ENCODE measurements around the gene ADARB2. TPM values are rescaled to one million over a fixed set of nuclear protein-coding genes. Genes with fewer than 3 reads are reported as not detected.

Gene ADARB2
- total and polyA plus RNA-seq, 4 experiments from 2014 or later: 13.5 to 14.1 TPM; not detected in 2

GRCh38 chr10:1596482-1597099 lies 140.7 kb downstream of the ADARB2 start:
- Mint-ChIP-seq H3K4me1 (no peaks in the 10 kb centered on the region), H3K27ac (no peak overlapping the region), H3K9me3 (peaks cover 0 to 4% (median 0%) of the 10 kb centered on the region in 8 donors), H3K36me3 (no peaks in the 10 kb centered on the region), H3K4me3 (no peak overlapping the region), H3K27me3 (peaks cover 1 to 8% of the 10 kb centered on the region in 2 donors)
- ChIA-PET CTCF (ENCODE audit: partially characterized antibody) (no interaction called here), POLR2A (ENCODE audit: partially characterized antibody) (no interaction called here)
- Histone ChIP-seq H3K36me3 (ENCODE audit: insufficient read depth, low read length) (no peaks in the 10 kb centered on the region), H3K27me3 (ENCODE audit: insufficient read depth, low read length) (no peaks in the 10 kb centered on the region), H3K4me3 (ENCODE audit: low read length in 2 of 2) (no peak overlapping the region), H3K9me3 (ENCODE audit: control insufficient read depth in 1 of 2, low read length in 2 of 2) (no peaks in the 10 kb centered on the region), H3K4me1 (ENCODE audit: insufficient read depth, low read length) (no peaks in the 10 kb centered on the region), H3K27ac (ENCODE audit: low read depth, low read length) (no peak overlapping the region)
- DNase-seq: no peak
- intact Hi-C loops (cut with micrococcal nuclease): no loop called here

GRCh38 chr10:1595726-1596125 lies 141.6 kb downstream of the ADARB2 start:
- Histone ChIP-seq H3K36me3 (ENCODE audit: insufficient read depth, low read length) (no peaks in the 10 kb centered on the region), H3K4me1 (ENCODE audit: insufficient read depth, low read length) (no peaks in the 10 kb centered on the region), H3K4me3 (ENCODE audit: low read length in 2 of 2) (no peak overlapping the region), H3K27ac (ENCODE audit: low read depth, low read length) (no peak overlapping the region), H3K9me3 (ENCODE audit: control insufficient read depth in 1 of 2, low read length in 2 of 2) (no peaks in the 10 kb centered on the region), H3K27me3 (ENCODE audit: insufficient read depth, low read length) (no peaks in the 10 kb centered on the region)
- no peak overlapping the region for H3K27ac Mint-ChIP-seq
- no peak for DNase-seq
- H3K36me3 Mint-ChIP-seq: no peaks in the 10 kb centered on the region
- peaks cover 0 to 4% (median 0%) of the 10 kb centered on the region in 8 donors for H3K9me3 Mint-ChIP-seq
- ChIA-PET CTCF (ENCODE audit: partially characterized antibody) (no interaction called here), POLR2A (ENCODE audit: partially characterized antibody) (no interaction called here)
- intact Hi-C loops (cut with micrococcal nuclease): no loop called here
- H3K27me3 Mint-ChIP-seq: peaks cover 1 to 8% of the 10 kb centered on the region in 2 donors
- no peak overlapping the region for H3K4me3 Mint-ChIP-seq
- no peaks in the 10 kb centered on the region for H3K4me1 Mint-ChIP-seq

- Histone ChIP-seq H3K27me3 (ENCODE audit: insufficient read depth, low read length) (no peaks in the 10 kb centered on the region), H3K9me3 (ENCODE audit: control insufficient read depth in 1 of 2, low read length in 2 of 2) (no peaks in the 10 kb centered on the region), H3K4me3 (ENCODE audit: low read length in 2 of 2) (no peak overlapping the region), H3K4me1 (ENCODE audit: insufficient read depth, low read length) (no peaks in the 10 kb centered on the region), H3K36me3 (ENCODE audit: insufficient read depth, low read length) (no peaks in the 10 kb centered on the region), H3K27ac (ENCODE audit: low read depth, low read length) (no peak overlapping the region)
- no peak overlapping the region for H3K4me3 Mint-ChIP-seq
- H3K4me1 Mint-ChIP-seq: no peaks in the 10 kb centered on the region
- H3K27ac Mint-ChIP-seq: no peak overlapping the region
- no peak for DNase-seq
- POLR2A ChIA-PET (ENCODE audit: partially characterized antibody): no interaction called here
- intact Hi-C loops (cut with micrococcal nuclease): no loop called here
- CTCF ChIA-PET (ENCODE audit: partially characterized antibody): no interaction called here
- H3K9me3 Mint-ChIP-seq: peaks cover 0 to 4% (median 0%) of the 10 kb centered on the region in 8 donors
- H3K27me3 Mint-ChIP-seq: peaks cover 1 to 8% of the 10 kb centered on the region in 2 donors
- H3K36me3 Mint-ChIP-seq: no peaks in the 10 kb centered on the region
These were observed 142.1 kb downstream of the ADARB2 start for GRCh38 chr10:1595242-1595600.

- Histone ChIP-seq H3K36me3 (ENCODE audit: insufficient read depth, low read length) (no peaks in the 10 kb centered on the region), H3K9me3 (ENCODE audit: control insufficient read depth in 1 of 2, low read length in 2 of 2) (no peaks in the 10 kb centered on the region), H3K4me1 (ENCODE audit: insufficient read depth, low read length) (no peaks in the 10 kb centered on the region), H3K27me3 (ENCODE audit: insufficient read depth, low read length) (no peaks in the 10 kb centered on the region), H3K27ac (ENCODE audit: low read depth, low read length) (no peak overlapping the region), H3K4me3 (ENCODE audit: low read length in 2 of 2) (no peak overlapping the region)
- DNase-seq: no peak
- H3K36me3 Mint-ChIP-seq: no peaks in the 10 kb centered on the region
- H3K27me3 Mint-ChIP-seq: peaks cover 1 to 8% of the 10 kb centered on the region in 2 donors
- H3K4me3 Mint-ChIP-seq: no peak overlapping the region
- intact Hi-C loops (cut with micrococcal nuclease): no loop called here
- no peaks in the 10 kb centered on the region for H3K4me1 Mint-ChIP-seq
- ChIA-PET POLR2A (ENCODE audit: partially characterized antibody) (no interaction called here), CTCF (ENCODE audit: partially characterized antibody) (no interaction called here)
- no peak overlapping the region for H3K27ac Mint-ChIP-seq
- peaks cover 0 to 4% (median 0%) of the 10 kb centered on the region in 8 donors for H3K9me3 Mint-ChIP-seq
These were observed 142.7 kb downstream of the ADARB2 start for GRCh38 chr10:1594372-1595241.

GRCh38 chr10:1591742-1592141 lies 145.6 kb downstream of the ADARB2 start:
- no peak for DNase-seq
- ChIA-PET POLR2A (ENCODE audit: partially characterized antibody) (no interaction called here), CTCF (ENCODE audit: partially characterized antibody) (no interaction called here)
- H3K9me3 ChIP-seq (ENCODE audit: control insufficient read depth in 1 of 2, low read length in 2 of 2): no peaks in the 10 kb centered on the region
- Mint-ChIP-seq H3K27ac (no peak overlapping the region), H3K36me3 (no peaks in the 10 kb centered on the region), H3K27me3 (peaks cover 0 to 6% of the 10 kb centered on the region in 2 donors), H3K4me1 (no peaks in the 10 kb centered on the region), H3K9me3 (peaks cover 0 to 12% (median 4%) of the 10 kb centered on the region in 8 donors), H3K4me3 (no peak overlapping the region)
- no peaks in the 10 kb centered on the region for H3K4me1 ChIP-seq (ENCODE audit: insufficient read depth, low read length)
- H3K27ac ChIP-seq (ENCODE audit: low read depth, low read length): no peak overlapping the region
- H3K4me3 ChIP-seq (ENCODE audit: low read length in 2 of 2): no peak overlapping the region
- no peaks in the 10 kb centered on the region for H3K27me3 ChIP-seq (ENCODE audit: insufficient read depth, low read length)
- intact Hi-C loops (cut with micrococcal nuclease): no loop called here
- no peaks in the 10 kb centered on the region for H3K36me3 ChIP-seq (ENCODE audit: insufficient read depth, low read length)

- Histone ChIP-seq H3K27me3 (ENCODE audit: insufficient read depth, low read length) (no peaks in the 10 kb centered on the region), H3K4me3 (ENCODE audit: low read length in 2 of 2) (no peak overlapping the region), H3K9me3 (ENCODE audit: control insufficient read depth in 1 of 2, low read length in 2 of 2) (no peaks in the 10 kb centered on the region), H3K27ac (ENCODE audit: low read depth, low read length) (no peak overlapping the region), H3K36me3 (ENCODE audit: insufficient read depth, low read length) (no peaks in the 10 kb centered on the region), H3K4me1 (ENCODE audit: insufficient read depth, low read length) (no peaks in the 10 kb centered on the region)
- CTCF ChIA-PET (ENCODE audit: partially characterized antibody): no interaction called here
- H3K27me3 Mint-ChIP-seq: peaks cover 0 to 3% of the 10 kb centered on the region in 2 donors
- DNase-seq: no peak
- no peak overlapping the region for H3K4me3 Mint-ChIP-seq
- peak overlapping the region in 1 of 7 donors; percentile 18 for H3K27ac Mint-ChIP-seq
- intact Hi-C loops (cut with micrococcal nuclease): no loop called here
- peaks cover 0 to 12% (median 4%) of the 10 kb centered on the region in 8 donors for H3K9me3 Mint-ChIP-seq
- no peaks in the 10 kb centered on the region for H3K36me3 Mint-ChIP-seq
- H3K4me1 Mint-ChIP-seq: no peaks in the 10 kb centered on the region
- POLR2A ChIA-PET (ENCODE audit: partially characterized antibody): no interaction called here
These were observed 146.3 kb downstream of the ADARB2 start for GRCh38 chr10:1591045-1591444.

GRCh38 chr10:1589257-1589656 lies 148.1 kb downstream of the ADARB2 start:
- Histone ChIP-seq H3K27me3 (ENCODE audit: insufficient read depth, low read length) (no peaks in the 10 kb centered on the region), H3K36me3 (ENCODE audit: insufficient read depth, low read length) (no peaks in the 10 kb centered on the region), H3K4me1 (ENCODE audit: insufficient read depth, low read length) (no peaks in the 10 kb centered on the region), H3K4me3 (ENCODE audit: low read length in 2 of 2) (no peak overlapping the region), H3K9me3 (ENCODE audit: control insufficient read depth in 1 of 2, low read length in 2 of 2) (no peaks in the 10 kb centered on the region), H3K27ac (ENCODE audit: low read depth, low read length) (no peak overlapping the region)
- Mint-ChIP-seq H3K9me3 (peaks cover 0 to 12% (median 4%) of the 10 kb centered on the region in 8 donors), H3K4me1 (no peaks in the 10 kb centered on the region), H3K27ac (no peak overlapping the region), H3K27me3 (peaks cover 0 to 4% of the 10 kb centered on the region in 2 donors), H3K36me3 (no peaks in the 10 kb centered on the region), H3K4me3 (no peak overlapping the region)
- CTCF ChIA-PET (ENCODE audit: partially characterized antibody): no interaction called here
- DNase-seq: no peak
- intact Hi-C loops (cut with micrococcal nuclease): no loop called here
- POLR2A ChIA-PET (ENCODE audit: partially characterized antibody): no interaction called here
